Caco-2 (cell line): Measurements from ENCODE around the gene TNFRSF6B. TPM values are rescaled to one million over a fixed set of nuclear protein-coding genes. Genes with fewer than 3 reads are reported as not detected.

Experiments used
- BruUV-seq: library from RNA; stranded (reverse); fragments of 400-500 nt; replicated peaks from 2 replicates; lab custom pipeline; 2021; lab: Mats Ljungman, UMichigan
- CTCF ChIA-PET: fragments of 300-600 bp; sonication (Branson Sonifier 250); formaldehyde crosslinking; loops from one replicate; lab custom pipeline; 2022; ENCODE audit warnings: antibody characterized with exemption; lab: Charles Lee
- POLR2A ChIA-PET: fragments of 300-600 bp; sonication (Branson Sonifier 250); formaldehyde crosslinking; loops from one replicate; lab custom pipeline; 2022; ENCODE audit warnings: antibody characterized with exemption; lab: Charles Lee
- DNase-seq, 2 experiments: peaks; one replicate each; pipeline versions ENCODE4 v3.0.0 to v3.0.0-alpha.2; 2020 to 2022
- H3K27me3 ChIP-seq: replicated peaks from 2 replicates; pipeline ENCODE4 v1.6.0; 2011; ENCODE audit warnings: low read length; ENCODE audit not compliant: control insufficient read depth, insufficient read depth
- H3K36me3 ChIP-seq: 2 replicates; pipeline ENCODE4 v1.5.1; 2011; ENCODE audit warnings: low read length; ENCODE audit not compliant: control insufficient read depth, insufficient read depth
- H3K4me1 ChIP-seq: fragments of 250-450 bp; sonication (Bioruptor Pico); 2 replicates; pipeline ENCODE4 v1.5.1; 2020; ENCODE audit warnings: mild to moderate bottlenecking
- H3K4me3 ChIP-seq: 2 replicates; pipeline ENCODE4 v1.5.1; 2011; ENCODE audit warnings: low read depth, mild to moderate bottlenecking, control low read depth, low read length
- H3K9me3 ChIP-seq: fragments of 250-450 bp; sonication (Bioruptor Pico); 2 replicates; pipeline ENCODE4 v1.5.1; 2020; ENCODE audit warnings: mild to moderate bottlenecking, moderate library complexity
- H3K27ac Mint-ChIP-seq: one replicate; pipeline ENCODE4 v1.8.0; 2022; ENCODE audit warnings: mixed read lengths; ENCODE audit not compliant: unreplicated experiment
- H3K27me3 Mint-ChIP-seq: one replicate; pipeline ENCODE4 v1.8.0; 2022; ENCODE audit warnings: mixed read lengths; ENCODE audit not compliant: insufficient read depth, unreplicated experiment
- H3K36me3 Mint-ChIP-seq: one replicate; pipeline ENCODE4 v1.8.0; 2022; ENCODE audit warnings: mild to moderate bottlenecking, mixed read lengths; ENCODE audit not compliant: insufficient read depth, unreplicated experiment
- H3K4me1 Mint-ChIP-seq: one replicate; pipeline ENCODE4 v1.8.0; 2022; ENCODE audit warnings: low read depth, mixed read lengths; ENCODE audit not compliant: unreplicated experiment
- H3K4me3 Mint-ChIP-seq: one replicate; pipeline ENCODE4 v1.8.0; 2022; ENCODE audit warnings: mild to moderate bottlenecking, moderate library complexity, mixed read lengths; ENCODE audit not compliant: unreplicated experiment
- H3K9me3 Mint-ChIP-seq: one replicate; pipeline ENCODE4 v1.8.0; 2022; ENCODE audit warnings: mixed read lengths; ENCODE audit not compliant: unreplicated experiment
- intact Hi-C: fragments of 100-400 bp; cut with micrococcal nuclease; formaldehyde crosslinking; loops from one replicate; pipeline ENCODE4 v1.10.0; 2022; ENCODE audit not compliant: unreplicated experiment
- total RNA-seq: library from RNA; stranded (reverse); gene quantifications from 2 replicates; pipeline ENCODE4 v1.2.3, GENCODE V29; 2022
- TF ChIP-seq, protein P1 (sequence below), 2 experiments: fragments of 200-600 bp in 1 of 2; IDR thresholded peaks; 1 replicate in 1 of 2; 2 replicates in 1 of 2; pipeline versions ENCODE4 v1.5.1 to v1.8.0; 2011 to 2022; ENCODE audit warnings: antibody characterized with exemption in 1 of 2, control low read depth in 1 of 2, inconsistent platforms in 1 of 2, low read depth in 1 of 2, low read length in 1 of 2, mild to moderate bottlenecking in 1 of 2, moderate library complexity in 1 of 2; ENCODE audit not compliant: insufficient read depth in 1 of 2, severe bottlenecking in 1 of 2, unreplicated experiment in 1 of 2

TNFRSF6B gene
- total RNA-seq, 1 experiment from 2014 or later, result not detected

DNA sequence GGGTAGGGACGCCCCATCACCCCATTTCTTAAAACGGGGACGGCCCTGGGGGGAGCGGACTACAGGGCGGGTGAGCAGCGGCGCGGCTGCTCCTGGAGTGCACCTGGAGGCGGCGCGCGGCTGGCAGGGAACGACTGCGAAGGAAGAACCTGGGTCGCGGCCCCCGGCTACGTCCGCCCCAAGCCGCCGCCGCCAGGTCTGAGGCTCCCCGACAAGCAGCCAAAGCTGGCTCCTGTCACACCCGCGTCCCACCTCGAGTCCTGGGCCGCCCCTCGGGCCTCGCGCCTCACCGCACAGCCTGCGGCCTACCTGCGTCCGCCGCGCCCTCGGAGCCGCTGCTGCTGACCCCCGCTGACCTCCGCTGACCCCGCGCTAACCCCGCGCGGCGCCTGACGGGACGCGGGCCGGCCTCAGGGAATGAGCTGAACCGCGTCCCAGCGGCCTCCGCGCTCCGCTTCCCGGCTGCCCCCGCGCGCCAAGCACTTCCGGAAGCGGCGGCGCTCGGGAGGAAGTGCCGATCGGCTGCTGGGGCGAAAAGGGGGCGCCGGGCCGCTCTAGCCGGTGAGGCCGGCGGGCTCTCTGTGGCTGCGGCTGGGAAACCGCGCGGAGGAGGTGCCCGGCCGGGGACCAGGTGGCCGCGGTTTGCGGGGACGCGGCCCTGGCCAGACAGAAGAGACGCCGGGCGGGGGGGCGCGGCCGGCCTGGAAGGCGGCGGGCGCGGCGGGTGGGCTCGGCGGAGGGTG lies 11.3 kb downstream of the TNFRSF6B start, which contains the start of the genes ARFRP1 and ZGPAT:
Gene ARFRP1 (minus strand): TSS at position 419 of the 743 bp plus-strand sequence. CDS start 885 bp downstream, outside the sequence.
Gene ZGPAT (plus strand): TSS at position 482 of the 743 bp plus-strand sequence. CDS start 542 bp downstream, outside the sequence.
- H3K27ac Mint-ChIP-seq, result peak within 1 kb of the TSS; percentile 84
- peaks cover 100% of the 10 kb centered on the region for H3K36me3 Mint-ChIP-seq
- TF ChIP-seq, protein P1, sequence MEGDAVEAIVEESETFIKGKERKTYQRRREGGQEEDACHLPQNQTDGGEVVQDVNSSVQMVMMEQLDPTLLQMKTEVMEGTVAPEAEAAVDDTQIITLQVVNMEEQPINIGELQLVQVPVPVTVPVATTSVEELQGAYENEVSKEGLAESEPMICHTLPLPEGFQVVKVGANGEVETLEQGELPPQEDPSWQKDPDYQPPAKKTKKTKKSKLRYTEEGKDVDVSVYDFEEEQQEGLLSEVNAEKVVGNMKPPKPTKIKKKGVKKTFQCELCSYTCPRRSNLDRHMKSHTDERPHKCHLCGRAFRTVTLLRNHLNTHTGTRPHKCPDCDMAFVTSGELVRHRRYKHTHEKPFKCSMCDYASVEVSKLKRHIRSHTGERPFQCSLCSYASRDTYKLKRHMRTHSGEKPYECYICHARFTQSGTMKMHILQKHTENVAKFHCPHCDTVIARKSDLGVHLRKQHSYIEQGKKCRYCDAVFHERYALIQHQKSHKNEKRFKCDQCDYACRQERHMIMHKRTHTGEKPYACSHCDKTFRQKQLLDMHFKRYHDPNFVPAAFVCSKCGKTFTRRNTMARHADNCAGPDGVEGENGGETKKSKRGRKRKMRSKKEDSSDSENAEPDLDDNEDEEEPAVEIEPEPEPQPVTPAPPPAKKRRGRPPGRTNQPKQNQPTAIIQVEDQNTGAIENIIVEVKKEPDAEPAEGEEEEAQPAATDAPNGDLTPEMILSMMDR (IDR thresholded peaks at IDR 0.05; ENCODE audit: insufficient read depth in 1 of 2, low read depth in 1 of 2, low read length in 1 of 2, severe bottlenecking in 1 of 2, unreplicated experiment in 1 of 2), result peak in 1 of 2 experiments; percentile 13
- Histone ChIP-seq H3K4me3 (peak within 1 kb of the TSS; percentile 96), H3K27me3 (no peaks in the 10 kb centered on the region), H3K4me1 (peaks cover 14% of the 10 kb centered on the region), H3K9me3 (peaks cover 6% of the 10 kb centered on the region; the same call in 1 of the 2 replicates), H3K36me3 (peaks cover 22% of the 10 kb centered on the region)
- ChIA-PET CTCF (interaction anchor here (0.7 to 3.0 kb wide), 19 partner anchors 9 to 413 kb away, joined by 3 to 25 read pairs (median 4); partner anchors contain the start of genes LIME1, PTK6, SAMD10 and TPD52L2), POLR2A (interaction anchor here (0.5 to 1.9 kb wide), 19 partner anchors 9 to 249 kb away, joined by 3 to 33 read pairs (median 4); partner anchors contain the start of genes HELZ2, LIME1, RTEL1 and SLC2A4RG)
- peaks cover 16% of the 10 kb centered on the region for H3K4me1 Mint-ChIP-seq
- peak within 1 kb of the TSS; percentile 87 for H3K4me3 Mint-ChIP-seq
- no TSS peak for BruUV-seq
- peak; percentile 94 to 99 for DNase-seq
- intact Hi-C loops, result loop anchor here (1.0 to 2.0 kb wide), 3 partner anchors 34 to 249 kb away; partner anchors contain the start of genes TPD52L2 and UCKL1
- no peaks in the 10 kb centered on the region for H3K27me3 Mint-ChIP-seq
- H3K9me3 Mint-ChIP-seq, result peaks cover 11% of the 10 kb centered on the region

DNA sequence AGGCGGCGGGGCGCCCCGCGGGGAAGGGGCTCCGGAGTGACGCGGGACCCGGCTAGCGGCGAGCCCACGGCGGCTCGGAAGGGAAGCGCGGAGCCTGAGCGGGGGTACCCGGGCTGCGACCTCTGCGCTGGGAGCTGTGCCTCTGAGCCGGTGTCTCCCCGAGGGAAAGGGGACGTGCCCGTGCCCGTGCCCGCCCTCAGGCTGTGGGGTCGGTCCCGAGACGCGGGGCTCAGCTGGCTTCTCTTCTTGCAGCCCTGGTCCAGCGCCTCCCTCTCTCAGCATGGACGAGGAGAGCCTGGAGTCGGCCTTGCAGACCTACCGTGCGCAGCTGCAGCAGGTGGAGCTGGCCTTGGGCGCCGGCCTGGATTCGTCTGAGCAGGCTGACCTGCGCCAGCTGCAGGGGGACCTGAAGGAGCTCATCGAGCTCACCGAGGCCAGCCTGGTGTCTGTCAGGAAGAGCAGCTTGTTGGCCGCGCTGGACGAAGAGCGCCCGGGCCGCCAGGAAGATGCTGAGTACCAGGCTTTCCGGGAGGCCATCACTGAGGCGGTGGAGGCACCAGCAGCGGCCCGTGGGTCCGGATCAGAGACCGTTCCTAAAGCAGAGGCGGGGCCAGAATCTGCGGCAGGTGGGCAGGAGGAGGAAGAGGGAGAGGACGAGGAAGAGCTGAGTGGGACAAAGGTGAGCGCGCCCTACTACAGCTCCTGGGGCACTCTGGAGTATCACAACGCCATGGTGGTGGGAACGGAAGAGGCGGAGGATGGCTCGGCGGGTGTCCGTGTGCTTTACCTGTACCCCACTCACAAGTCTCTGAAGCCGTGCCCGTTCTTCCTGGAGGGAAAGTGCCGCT lies 12.1 kb downstream of the TNFRSF6B start:
- Histone ChIP-seq H3K27me3 (no peaks in the 10 kb centered on the region), H3K4me1 (peaks cover 14% of the 10 kb centered on the region), H3K36me3 (peaks cover 23% of the 10 kb centered on the region), H3K4me3 (peak overlapping the region; percentile 96), H3K9me3 (peaks cover 6% of the 10 kb centered on the region; the same call in 1 of the 2 replicates)
- TSS peak; percentile 42 for BruUV-seq
- H3K4me1 Mint-ChIP-seq, result peaks cover 16% of the 10 kb centered on the region
- peak; percentile 55 to 72 for DNase-seq
- TF ChIP-seq, protein P1 (IDR thresholded peaks at IDR 0.05; ENCODE audit: insufficient read depth in 1 of 2, low read depth in 1 of 2, low read length in 1 of 2, severe bottlenecking in 1 of 2, unreplicated experiment in 1 of 2), result no peak
- peak overlapping the region; percentile 87 for H3K4me3 Mint-ChIP-seq
- peaks cover 16% of the 10 kb centered on the region for H3K9me3 Mint-ChIP-seq
- ChIA-PET POLR2A (interaction anchor here (0.5 to 1.9 kb wide), 18 partner anchors 10 to 248 kb away, joined by 3 to 33 read pairs (median 4); partner anchors contain the start of genes HELZ2, LIME1, RTEL1 and SLC2A4RG), CTCF (interaction anchor here (0.7 to 3.0 kb wide), 18 partner anchors 10 to 412 kb away, joined by 3 to 25 read pairs (median 4); partner anchors contain the start of genes LIME1, PTK6, SAMD10 and TPD52L2)
- intact Hi-C loops, result no loop called here
- H3K27ac Mint-ChIP-seq, result peak overlapping the region; percentile 84
- H3K36me3 Mint-ChIP-seq, result peaks cover 100% of the 10 kb centered on the region
- no peaks in the 10 kb centered on the region for H3K27me3 Mint-ChIP-seq
